GM23338 (cell line): ENCODE results near the gene GAREM1.

Source experiments
- EZH2phosphoT487 ChIP-seq: fragments of 200-600 bp; sonication (generic); IDR thresholded peaks from one replicate; pipeline ENCODE4 v1.8.1; 2018; ENCODE audit warnings: antibody characterized with exemption; ENCODE audit not compliant: unreplicated experiment
- TF ChIP-seq, protein P1 (sequence below), 2 experiments: fragments of 200-600 bp in 1 of 2; sonication (generic) in 1 of 2; conservative IDR thresholded peaks; 2 replicates each; pipeline versions ENCODE4 v1.5.1 to v1.6.1; 2016 to 2017; ENCODE audit warnings: antibody characterized with exemption in 2 of 2, low read depth in 2 of 2, mild to moderate bottlenecking in 2 of 2, moderate library complexity in 1 of 2

DNA sequence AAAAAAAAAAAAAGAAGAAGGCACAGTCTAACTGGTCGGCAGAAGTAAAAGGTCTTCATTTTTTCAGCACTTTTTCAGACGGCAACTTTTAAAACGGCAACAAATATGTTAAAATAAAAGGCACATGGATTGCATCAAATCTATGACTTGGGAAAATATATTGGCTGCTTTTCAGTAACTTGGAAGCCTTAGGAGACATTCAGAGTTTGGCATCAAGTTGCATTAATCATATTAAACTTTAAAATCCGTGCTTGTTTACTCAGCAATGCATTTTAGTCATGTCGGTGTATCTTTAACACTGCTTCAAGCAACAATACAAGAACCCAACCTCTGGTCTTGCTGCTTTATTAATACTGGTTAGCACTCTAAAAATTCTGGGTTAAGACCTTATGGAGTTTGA, 169.8 kb downstream of the GAREM1 start:
- TF ChIP-seq, protein P1, sequence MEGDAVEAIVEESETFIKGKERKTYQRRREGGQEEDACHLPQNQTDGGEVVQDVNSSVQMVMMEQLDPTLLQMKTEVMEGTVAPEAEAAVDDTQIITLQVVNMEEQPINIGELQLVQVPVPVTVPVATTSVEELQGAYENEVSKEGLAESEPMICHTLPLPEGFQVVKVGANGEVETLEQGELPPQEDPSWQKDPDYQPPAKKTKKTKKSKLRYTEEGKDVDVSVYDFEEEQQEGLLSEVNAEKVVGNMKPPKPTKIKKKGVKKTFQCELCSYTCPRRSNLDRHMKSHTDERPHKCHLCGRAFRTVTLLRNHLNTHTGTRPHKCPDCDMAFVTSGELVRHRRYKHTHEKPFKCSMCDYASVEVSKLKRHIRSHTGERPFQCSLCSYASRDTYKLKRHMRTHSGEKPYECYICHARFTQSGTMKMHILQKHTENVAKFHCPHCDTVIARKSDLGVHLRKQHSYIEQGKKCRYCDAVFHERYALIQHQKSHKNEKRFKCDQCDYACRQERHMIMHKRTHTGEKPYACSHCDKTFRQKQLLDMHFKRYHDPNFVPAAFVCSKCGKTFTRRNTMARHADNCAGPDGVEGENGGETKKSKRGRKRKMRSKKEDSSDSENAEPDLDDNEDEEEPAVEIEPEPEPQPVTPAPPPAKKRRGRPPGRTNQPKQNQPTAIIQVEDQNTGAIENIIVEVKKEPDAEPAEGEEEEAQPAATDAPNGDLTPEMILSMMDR (conservative IDR thresholded peaks at IDR 0.05; ENCODE audit: low read depth in 2 of 2), result no peak
- no peak for TF ChIP-seq EZH2phosphoT487
